Epithelial cell of umbilical artery (primary cell): ENCODE results near the gene SLC12A8. TPM values are rescaled to one million over a fixed set of nuclear protein-coding genes. Genes with fewer than 3 reads are reported as not detected.

ENCODE experiments used
- total RNA-seq: library from RNA; depleted of rRNA; stranded (reverse); fragments of >200 nt; gene quantifications from 2 replicates; pipeline ENCODE4 v1.2.3, GENCODE V29; 2014

The SLC12A8 gene, protein sequence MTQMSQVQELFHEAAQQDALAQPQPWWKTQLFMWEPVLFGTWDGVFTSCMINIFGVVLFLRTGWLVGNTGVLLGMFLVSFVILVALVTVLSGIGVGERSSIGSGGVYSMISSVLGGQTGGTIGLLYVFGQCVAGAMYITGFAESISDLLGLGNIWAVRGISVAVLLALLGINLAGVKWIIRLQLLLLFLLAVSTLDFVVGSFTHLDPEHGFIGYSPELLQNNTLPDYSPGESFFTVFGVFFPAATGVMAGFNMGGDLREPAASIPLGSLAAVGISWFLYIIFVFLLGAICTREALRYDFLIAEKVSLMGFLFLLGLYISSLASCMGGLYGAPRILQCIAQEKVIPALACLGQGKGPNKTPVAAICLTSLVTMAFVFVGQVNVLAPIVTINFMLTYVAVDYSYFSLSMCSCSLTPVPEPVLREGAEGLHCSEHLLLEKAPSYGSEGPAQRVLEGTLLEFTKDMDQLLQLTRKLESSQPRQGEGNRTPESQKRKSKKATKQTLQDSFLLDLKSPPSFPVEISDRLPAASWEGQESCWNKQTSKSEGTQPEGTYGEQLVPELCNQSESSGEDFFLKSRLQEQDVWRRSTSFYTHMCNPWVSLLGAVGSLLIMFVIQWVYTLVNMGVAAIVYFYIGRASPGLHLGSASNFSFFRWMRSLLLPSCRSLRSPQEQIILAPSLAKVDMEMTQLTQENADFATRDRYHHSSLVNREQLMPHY
- total RNA-seq: 0.46 and 0.65 TPM in 2 replicates

DNA sequence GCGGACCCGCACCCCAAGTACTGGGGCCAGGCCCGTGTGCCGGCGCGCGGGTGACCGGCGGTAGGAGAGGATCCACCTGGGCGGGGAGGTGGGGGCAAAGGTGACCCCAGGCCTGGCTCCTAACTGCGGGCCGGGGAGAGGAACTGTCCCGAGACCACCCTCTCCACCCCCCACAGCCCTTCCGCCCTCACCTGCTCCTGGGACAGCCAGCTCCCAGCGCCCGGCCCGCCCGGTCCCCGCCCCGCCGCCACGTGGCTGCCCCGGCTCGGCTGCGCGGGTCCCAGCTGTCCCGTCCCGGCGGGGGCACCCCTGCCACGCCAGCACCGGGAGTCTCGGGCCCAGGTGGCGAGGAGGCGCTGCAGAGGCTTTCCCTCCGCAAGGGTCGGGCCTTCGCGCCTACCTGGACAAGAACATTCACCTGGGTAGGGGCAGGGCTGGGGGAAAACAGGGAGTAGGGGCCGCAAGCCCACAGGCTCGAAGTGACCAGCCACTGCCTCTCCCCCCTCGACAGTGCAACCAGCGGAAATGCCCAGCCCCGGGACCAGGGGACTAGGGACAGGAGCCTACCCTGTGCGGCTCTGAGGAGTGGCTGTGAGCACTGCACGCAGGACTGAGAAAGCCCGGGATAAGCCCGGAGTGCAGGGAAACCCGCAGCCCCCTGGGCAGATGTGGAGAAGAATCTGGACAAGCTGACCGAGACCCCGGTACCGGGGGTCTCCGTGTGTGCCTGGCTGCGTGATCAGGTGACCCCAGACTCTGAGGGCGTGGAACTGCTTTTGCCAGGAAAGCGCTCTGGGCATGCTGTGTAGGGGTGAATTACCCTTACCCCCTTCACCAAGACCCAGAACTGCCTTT is at the start of gene SLC12A8:
TSS of gene SLC12A8 (minus strand) at position 240 of the 855 bp plus-strand sequence. CDS start 1,399 bp downstream, outside the sequence.

DNA sequence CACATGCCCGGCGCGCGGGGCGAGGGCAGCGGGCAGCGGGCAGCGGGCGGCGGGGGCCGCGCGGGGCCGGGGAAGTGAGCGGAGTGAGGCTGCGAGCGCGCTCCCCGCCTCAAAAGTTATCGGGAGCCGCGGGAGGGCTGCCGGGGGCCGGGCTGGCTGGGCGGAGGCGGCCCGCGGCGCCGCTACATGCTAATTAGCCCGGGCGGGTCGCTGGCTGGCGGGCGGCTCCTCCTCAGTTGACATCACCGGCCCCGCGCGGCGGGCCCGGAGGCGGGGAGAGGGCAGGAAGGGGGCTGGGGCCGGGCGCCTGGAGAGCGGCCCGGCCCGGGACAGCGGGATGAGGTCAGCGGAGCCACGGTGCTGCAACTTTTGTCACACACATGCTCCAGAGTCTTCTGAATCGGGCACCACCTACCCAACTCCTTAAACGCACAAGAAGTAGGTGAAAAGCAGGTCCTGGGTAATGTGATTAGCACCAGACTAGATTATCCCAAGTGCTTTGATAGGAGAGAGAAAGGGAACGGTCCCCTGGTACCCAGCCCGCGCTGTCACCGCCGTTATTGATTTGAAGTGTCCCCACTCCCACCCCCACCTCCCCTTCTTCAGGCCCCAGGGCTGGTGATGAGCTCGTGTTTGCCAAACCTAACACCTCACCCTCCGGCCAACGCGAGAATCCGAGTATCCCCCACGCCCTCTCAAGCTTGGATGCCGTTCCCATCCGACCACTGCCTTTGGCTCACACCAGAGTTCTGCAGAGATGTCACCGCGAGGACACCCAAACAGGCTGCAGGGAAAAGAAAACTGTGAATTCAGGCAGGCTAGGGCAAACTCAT is 156.4 kb downstream of the SLC12A8 start, which contains the start of gene HEG1:
TSS of gene HEG1 (minus strand) at position 85 of the 833 bp plus-strand sequence. CDS start 107 bp downstream, outside the sequence.

Other genes with a start within 250 kb of the SLC12A8 start
- gene HEG1, start 156.8 kb downstream of the SLC12A8 start, total RNA-seq: 27.9 and 51.2 TPM in 2 replicates
- gene ZNF148, start 162.6 kb upstream of the SLC12A8 start, total RNA-seq: 23.4 and 27.7 TPM in 2 replicates